ENCODE data around the gene SIVA1. TPM values are rescaled to one million over a fixed set of nuclear protein-coding genes. Genes with fewer than 3 reads are reported as not detected.

The SIVA1 gene
- total RNA-seq, 4 donors from 2014 or later = 141 to 262 (median 167) TPM

DNA sequence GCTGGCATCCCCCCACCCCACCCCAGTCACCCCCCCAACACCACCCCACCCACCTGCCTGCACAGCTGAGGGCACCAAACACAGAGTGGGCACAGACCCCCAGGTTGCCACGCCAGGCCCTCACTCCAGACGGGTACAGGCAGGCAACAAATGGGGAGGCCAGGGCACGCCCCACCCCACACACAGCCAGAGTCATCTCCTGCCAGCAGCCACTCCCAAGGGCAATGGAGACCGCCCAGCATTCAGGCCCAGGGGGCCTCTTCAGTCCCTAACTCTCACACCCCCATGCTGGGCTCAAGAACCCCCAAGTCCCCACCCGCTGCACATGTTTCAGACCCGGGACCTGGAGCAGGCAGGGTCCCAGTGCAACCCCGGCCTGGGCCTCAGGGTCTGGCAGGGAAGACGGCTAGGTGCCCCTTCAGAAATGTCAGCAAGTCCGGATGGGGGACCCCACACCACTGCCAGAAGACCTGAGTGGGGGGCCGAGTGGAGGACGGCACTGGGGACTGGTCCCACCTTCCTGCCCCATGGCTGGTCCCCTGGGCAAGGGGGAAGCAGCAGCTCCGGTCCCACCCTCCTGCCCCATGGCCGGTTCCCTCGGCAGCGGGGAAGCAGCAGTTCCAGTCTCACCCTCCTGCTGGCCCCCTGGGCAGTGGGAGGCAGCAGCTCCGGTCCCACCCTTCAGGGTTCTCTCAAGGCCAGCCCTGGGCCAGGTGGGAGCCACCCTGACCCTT lies 30.7 kb downstream of the SIVA1 start:
- DNase-seq (ENCODE audit: low spot score) (no peak), ATAC-seq (ENCODE audit: low FRiP score) (no peak)
- TF ChIP-seq, protein P1, sequence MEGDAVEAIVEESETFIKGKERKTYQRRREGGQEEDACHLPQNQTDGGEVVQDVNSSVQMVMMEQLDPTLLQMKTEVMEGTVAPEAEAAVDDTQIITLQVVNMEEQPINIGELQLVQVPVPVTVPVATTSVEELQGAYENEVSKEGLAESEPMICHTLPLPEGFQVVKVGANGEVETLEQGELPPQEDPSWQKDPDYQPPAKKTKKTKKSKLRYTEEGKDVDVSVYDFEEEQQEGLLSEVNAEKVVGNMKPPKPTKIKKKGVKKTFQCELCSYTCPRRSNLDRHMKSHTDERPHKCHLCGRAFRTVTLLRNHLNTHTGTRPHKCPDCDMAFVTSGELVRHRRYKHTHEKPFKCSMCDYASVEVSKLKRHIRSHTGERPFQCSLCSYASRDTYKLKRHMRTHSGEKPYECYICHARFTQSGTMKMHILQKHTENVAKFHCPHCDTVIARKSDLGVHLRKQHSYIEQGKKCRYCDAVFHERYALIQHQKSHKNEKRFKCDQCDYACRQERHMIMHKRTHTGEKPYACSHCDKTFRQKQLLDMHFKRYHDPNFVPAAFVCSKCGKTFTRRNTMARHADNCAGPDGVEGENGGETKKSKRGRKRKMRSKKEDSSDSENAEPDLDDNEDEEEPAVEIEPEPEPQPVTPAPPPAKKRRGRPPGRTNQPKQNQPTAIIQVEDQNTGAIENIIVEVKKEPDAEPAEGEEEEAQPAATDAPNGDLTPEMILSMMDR (IDR thresholded peaks at IDR 0.05) = no peak

DNA sequence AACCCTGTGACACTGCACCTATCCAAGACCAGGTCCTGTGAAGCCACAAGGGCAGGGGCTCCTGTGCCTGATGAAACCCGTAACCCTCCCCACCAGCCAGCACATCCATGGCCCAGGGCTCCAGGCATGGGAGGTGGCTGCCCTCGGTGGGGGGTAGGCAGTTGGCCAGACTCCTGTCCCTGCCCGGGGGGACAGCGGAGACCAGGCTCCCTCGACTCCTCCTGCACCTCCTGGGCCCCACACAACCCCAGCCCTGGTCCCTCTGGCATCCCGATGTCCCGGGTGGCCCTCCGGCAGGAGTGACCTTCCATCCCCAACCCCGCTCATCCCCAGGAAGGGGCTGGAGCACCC lies 31.2 kb downstream of the SIVA1 start:
- TF ChIP-seq, protein P1 (IDR thresholded peaks at IDR 0.05) = no peak
- ATAC-seq (ENCODE audit: low FRiP score) (no peak), DNase-seq (ENCODE audit: low spot score) (no peak)

DNA sequence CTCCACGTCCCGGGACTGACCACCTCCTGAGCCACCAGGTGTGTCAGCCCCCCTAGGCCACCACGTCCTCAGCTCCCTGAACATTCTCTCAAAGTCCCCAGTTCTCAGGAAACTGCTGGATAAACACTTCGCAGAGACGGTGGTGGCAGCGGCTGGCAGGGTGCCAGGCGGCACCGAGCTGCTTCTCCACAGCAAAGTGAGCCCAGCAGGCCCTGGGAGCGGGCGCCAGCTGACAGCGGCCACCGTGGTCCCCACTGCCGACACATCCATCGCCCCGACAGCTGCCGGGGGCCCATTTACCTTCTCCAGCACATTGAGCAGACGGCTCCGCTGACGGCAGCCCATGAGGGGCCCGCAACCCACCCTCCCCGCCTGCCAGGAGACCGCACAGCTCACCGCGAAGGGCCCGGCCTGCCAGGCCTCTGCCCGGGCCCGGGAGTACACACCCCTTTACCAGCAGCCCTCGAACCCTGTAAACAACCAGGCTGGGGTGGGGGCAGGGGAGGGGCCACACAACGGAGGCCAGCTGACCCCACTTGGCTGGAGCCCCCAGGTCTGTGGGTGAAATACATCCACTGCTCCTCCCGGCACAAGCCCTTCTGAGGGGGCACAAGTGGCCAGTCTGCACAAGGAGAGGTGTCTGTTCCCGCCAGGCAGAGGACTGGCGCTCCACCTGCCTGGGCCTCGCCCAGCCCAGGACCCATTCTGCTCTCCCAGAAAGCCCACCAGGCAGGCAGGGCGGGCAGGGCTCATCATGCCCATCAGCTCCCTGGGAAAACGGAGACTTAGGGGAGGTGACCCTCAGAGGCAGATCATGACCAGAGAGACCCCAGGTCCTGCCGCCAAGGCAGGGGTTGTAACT lies 32.1 kb downstream of the SIVA1 start:
- ATAC-seq (ENCODE audit: low FRiP score) = no peak
- no peak for DNase-seq (ENCODE audit: low spot score)
- TF ChIP-seq, protein P1 (IDR thresholded peaks at IDR 0.05) = no peak

DNA sequence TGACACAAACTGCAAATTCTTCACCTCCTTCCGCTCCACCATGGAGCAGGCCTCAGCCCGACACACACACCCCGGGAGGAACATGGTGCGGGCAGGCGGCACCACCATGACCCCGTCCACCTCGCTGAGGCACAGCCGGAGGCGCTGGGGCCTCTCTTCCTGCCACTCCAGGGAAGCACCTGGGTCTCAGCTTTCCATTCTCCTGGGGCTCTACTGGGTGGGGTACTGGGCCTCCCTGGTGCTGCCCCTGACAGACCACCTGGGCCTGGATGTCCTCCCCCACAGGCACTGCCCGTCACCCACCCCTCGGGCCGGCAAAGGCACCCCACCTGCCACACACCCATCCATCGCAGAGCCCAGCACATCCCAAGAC lies 32.7 kb downstream of the SIVA1 start:
- DNase-seq (ENCODE audit: low spot score) = no peak
- TF ChIP-seq, protein P1 (IDR thresholded peaks at IDR 0.05) = no peak
- no peak for ATAC-seq (ENCODE audit: low FRiP score)

GRCh38 chr14:104786091-104786586 lies 33.2 kb downstream of the SIVA1 start:
- TF ChIP-seq, protein P1 (IDR thresholded peaks at IDR 0.05) = no peak
- DNase-seq (ENCODE audit: low spot score) (no peak), ATAC-seq (ENCODE audit: low FRiP score) (no peak)

- no peak for ATAC-seq (ENCODE audit: low FRiP score)
- no peak for DNase-seq (ENCODE audit: low spot score)
- TF ChIP-seq, protein P1 (IDR thresholded peaks at IDR 0.05) = no peak
Measured at GRCh38 chr14:104786726-104787675, 34.1 kb downstream of the SIVA1 start.
